Measurements from ENCODE around the gene EYS. TPM values are rescaled to one million over a fixed set of nuclear protein-coding genes. Genes with fewer than 3 reads are reported as not detected.

EYS gene
- total RNA-seq, 1 experiment from 2014 or later = not detected

GRCh38 chr6:65452333-65452732, 254.7 kb downstream of the EYS start:
- no peak overlapping the region for H2BK20ac ChIP-seq (ENCODE audit: low read depth, low read length, poor library complexity, severe bottlenecking)
- no peak overlapping the region for H2BK120ac ChIP-seq (ENCODE audit: low read depth, low read length, poor library complexity, severe bottlenecking)
- H2BK12ac ChIP-seq (ENCODE audit: insufficient read length, low read depth, low read length) = no peak overlapping the region
- H2BK15ac ChIP-seq (ENCODE audit: low read depth, low read length) = no peak overlapping the region
- WGBS (ENCODE audit: extremely low coverage, insufficient read length, low lambda C conversion rate) = no CpG with 5 or more reads among the region's 1 CpG
- no peaks in the 10 kb centered on the region for H3K9me3 ChIP-seq (ENCODE audit: control insufficient read depth, low read depth, low read length)
- no peak overlapping the region for H3T11ph ChIP-seq (ENCODE audit: low read length)
- Mint-ChIP-seq H3K4me3 (no peak overlapping the region), H3K27me3 (ENCODE audit: low read depth) (no peaks in the 10 kb centered on the region), H3K4me1 (peaks cover 28 to 33% of the 10 kb centered on the region in 2 experiments), H3K27ac (no peak overlapping the region), H3K36me3 (ENCODE audit: insufficient read depth in 1 of 3, low read depth in 3 of 3) (peaks cover 0 to 12% (median 6%) of the 10 kb centered on the region in 3 experiments; a peak in 4 of 7 replicates), H3K9me3 (peaks cover 11 to 14% of the 10 kb centered on the region in 2 experiments)
- no peaks in the 10 kb centered on the region for H4K20me1 ChIP-seq (ENCODE audit: control insufficient read depth, insufficient read depth, insufficient read length)
- H4K91ac ChIP-seq (ENCODE audit: insufficient read length, low read depth, low read length) = no peak overlapping the region
- no peak overlapping the region for H3K56ac ChIP-seq (ENCODE audit: insufficient read length, low read depth, low read length)
- no peaks in the 10 kb centered on the region for H3K27me3 ChIP-seq (ENCODE audit: insufficient read depth, low read length)
- no peak overlapping the region for H3K18ac ChIP-seq (ENCODE audit: insufficient read length, low read depth, low read length)
- H3K4ac ChIP-seq (ENCODE audit: low read depth, low read length) = no peak overlapping the region
- H2AFZ ChIP-seq (ENCODE audit: low read length) = no peak overlapping the region
- H3K79me1 ChIP-seq (ENCODE audit: insufficient read depth, low read depth, low read length, poor library complexity, severe bottlenecking) = no peaks in the 10 kb centered on the region
- no peak overlapping the region for H3K23ac ChIP-seq (ENCODE audit: insufficient read length, low read depth, low read length)
- H3K9ac ChIP-seq (ENCODE audit: extremely low read depth, insufficient read length, low read length) = no peak overlapping the region
- DNase-seq = no peak
- H4K5ac ChIP-seq (ENCODE audit: insufficient read length, low read depth, low read length) = no peak overlapping the region
- no peak overlapping the region for H3K4me2 ChIP-seq (ENCODE audit: insufficient read depth, insufficient read length, low read length)
- peaks cover 9% of the 10 kb centered on the region; the same call in 1 of the 2 replicates for H3K4me1 ChIP-seq (ENCODE audit: insufficient read depth, low read length)
- no peak overlapping the region for H4K8ac ChIP-seq (replicated peaks; ENCODE audit: insufficient read length, low read depth, low read length)
- H3K23me2 ChIP-seq (ENCODE audit: insufficient read length, low read depth, low read length, poor library complexity, severe bottlenecking) = no peaks in the 10 kb centered on the region
- TF ChIP-seq, protein P1, sequence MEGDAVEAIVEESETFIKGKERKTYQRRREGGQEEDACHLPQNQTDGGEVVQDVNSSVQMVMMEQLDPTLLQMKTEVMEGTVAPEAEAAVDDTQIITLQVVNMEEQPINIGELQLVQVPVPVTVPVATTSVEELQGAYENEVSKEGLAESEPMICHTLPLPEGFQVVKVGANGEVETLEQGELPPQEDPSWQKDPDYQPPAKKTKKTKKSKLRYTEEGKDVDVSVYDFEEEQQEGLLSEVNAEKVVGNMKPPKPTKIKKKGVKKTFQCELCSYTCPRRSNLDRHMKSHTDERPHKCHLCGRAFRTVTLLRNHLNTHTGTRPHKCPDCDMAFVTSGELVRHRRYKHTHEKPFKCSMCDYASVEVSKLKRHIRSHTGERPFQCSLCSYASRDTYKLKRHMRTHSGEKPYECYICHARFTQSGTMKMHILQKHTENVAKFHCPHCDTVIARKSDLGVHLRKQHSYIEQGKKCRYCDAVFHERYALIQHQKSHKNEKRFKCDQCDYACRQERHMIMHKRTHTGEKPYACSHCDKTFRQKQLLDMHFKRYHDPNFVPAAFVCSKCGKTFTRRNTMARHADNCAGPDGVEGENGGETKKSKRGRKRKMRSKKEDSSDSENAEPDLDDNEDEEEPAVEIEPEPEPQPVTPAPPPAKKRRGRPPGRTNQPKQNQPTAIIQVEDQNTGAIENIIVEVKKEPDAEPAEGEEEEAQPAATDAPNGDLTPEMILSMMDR (conservative IDR thresholded peaks at IDR 0.05) = no peak
- H2AK5ac ChIP-seq (ENCODE audit: insufficient read length, low read length) = no peak overlapping the region
- H2BK5ac ChIP-seq (ENCODE audit: insufficient read length, low read length) = no peak overlapping the region
- H3K14ac ChIP-seq (ENCODE audit: insufficient read depth, low read length) = no peak overlapping the region
- H3K79me2 ChIP-seq (ENCODE audit: insufficient read depth, low read length) = no peaks in the 10 kb centered on the region
- H3K27ac ChIP-seq (ENCODE audit: insufficient read length, low read depth, low read length) = no peak overlapping the region
